Measurements from ENCODE around the gene CFAP157.

The CFAP157 gene

GRCh38 chr9:127706836-127707241 lies at the start of gene CFAP157:
TSS of gene CFAP157 (plus strand) at chr9:127706988. CDS start at chr9:127707032, 44 bp downstream.
- DNase-seq (ENCODE audit: low read depth in 2 of 2), result no peak

GRCh38 chr9:127658428-127658827 lies 48.4 kb upstream of the CFAP157 start:
- no peak for DNase-seq (ENCODE audit: low read depth in 2 of 2)

DNA sequence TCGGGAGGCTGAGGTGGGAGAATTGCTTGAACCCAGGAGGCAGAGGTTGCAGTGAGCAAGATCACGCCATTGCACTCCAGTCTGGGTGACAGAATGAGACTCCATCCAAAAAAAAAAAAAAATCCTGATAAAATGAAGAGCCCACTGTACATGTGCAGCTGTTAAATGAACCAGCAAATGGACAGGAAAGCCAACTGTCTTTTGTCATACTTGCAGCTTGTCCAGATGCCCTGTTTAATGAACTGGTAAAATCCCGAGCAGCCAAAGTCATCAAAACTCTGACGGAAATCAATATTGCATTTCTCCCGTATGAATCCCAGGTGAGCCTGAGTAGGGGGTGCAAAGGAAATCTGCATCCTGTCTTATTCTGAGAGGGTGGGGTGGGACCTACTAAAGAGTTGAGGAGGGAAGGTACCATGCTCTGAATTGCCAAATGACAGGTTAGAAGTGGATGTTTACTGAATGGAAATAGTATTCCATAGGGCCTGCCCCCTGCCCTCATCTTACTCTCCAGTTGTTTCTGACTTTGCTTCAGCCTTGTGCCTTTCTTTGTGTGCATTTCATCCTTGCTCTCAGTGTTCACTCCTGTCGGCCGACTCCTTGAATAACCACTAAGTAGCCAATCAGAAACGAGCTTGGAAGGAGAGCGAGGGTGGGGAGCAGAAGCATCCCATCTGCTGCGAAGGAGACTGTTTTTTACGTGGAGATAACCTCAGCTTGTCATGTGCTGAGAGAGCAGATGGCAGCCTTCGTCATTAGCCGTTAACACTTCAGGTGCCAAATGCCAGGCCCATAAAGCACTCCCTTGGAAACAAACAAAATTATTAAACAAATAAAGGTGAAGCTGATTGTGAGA lies 45.7 kb upstream of the CFAP157 start:
- no peak for DNase-seq (ENCODE audit: low read depth in 2 of 2)

DNA sequence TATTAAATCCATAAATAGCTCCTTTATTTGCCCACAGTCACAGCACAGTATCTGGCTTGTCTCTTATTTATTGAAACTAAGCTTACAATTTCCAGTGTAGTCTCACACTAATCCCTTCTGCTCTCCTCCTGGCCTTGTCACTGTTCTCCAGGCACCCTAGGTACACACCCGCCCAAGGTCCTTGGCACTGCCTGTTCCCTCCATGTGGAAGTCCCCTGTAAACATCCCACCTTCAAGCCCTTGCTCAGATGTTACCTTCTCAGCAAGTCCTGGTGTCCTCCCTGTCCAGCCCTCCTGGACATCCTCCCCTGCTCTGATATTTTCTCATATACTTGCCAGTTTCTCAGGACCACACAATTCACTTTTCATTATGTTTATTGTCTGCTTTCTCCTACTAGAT lies 44.2 kb upstream of the CFAP157 start:
- no peak for DNase-seq (ENCODE audit: low read depth in 2 of 2)

GRCh38 chr9:127664324-127664677 lies 42.5 kb upstream of the CFAP157 start:
- no peak for DNase-seq (ENCODE audit: low read depth in 2 of 2)

DNA sequence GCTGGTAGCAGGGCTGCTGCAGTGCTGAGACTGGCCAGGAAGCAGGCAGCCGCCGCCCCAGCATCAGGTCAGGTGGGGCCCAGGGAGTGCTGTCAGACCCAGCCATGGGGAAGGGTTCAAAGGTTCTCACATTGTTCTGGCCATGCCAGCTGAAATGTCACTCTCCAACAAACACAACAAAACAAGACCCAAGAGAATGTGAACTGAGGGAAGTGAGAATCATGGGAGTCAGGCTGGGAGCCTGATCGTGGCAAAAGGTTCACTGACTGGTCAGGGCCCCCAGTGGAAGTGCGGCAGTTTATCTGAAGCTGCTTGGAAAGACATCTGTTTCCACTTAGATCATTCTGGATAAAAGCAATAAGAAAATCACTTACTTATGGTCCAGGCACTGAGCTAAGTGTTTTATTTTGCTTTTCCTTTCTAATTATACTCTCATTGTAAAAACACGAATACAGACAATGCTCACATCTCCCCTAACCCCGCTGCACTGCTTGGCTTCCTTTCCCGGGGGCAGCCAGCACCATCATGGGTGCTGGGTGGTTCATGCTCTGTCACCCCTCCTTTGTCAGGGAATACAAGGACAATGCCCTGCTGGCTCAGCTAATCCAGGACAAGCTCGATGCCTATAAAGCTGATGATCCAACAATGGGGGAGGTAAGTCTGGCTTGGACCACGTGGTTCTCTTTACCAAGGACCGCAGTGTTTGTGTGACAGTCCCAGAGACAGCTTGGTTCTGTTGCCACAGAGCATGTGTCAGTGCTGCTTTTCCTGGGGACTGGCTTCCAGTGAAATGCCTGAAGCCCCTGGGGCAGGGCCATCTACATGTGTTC lies 41.9 kb upstream of the CFAP157 start:
- DNase-seq (ENCODE audit: low read depth in 2 of 2), result no peak

- DNase-seq (ENCODE audit: low read depth in 2 of 2), result no peak
Measured at GRCh38 chr9:127667127-127667844, 39.5 kb upstream of the CFAP157 start.

DNA sequence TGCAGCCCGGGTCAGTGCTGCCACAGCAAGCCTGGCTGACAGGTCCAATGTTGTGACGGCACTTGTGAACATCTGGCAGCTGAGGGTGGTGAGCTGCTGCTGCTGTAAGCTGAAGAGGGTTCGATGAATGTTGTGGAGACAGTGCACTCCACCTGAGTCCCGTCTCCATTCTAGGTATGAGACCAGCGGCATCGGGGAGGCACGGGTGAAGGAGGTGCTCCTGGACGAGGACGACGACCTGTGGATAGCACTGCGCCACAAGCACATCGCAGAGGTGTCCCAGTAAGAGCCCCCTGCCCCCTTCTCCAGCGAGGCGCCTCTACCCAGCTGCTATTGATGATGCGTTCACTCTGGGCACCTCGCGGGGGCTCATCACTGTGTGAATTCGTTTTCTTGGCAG lies 38.9 kb upstream of the CFAP157 start:
- DNase-seq (ENCODE audit: low read depth in 2 of 2), result no peak

GRCh38 chr9:127673234-127673633 lies 33.6 kb upstream of the CFAP157 start:
- no peak for DNase-seq (ENCODE audit: low read depth in 2 of 2)

DNA sequence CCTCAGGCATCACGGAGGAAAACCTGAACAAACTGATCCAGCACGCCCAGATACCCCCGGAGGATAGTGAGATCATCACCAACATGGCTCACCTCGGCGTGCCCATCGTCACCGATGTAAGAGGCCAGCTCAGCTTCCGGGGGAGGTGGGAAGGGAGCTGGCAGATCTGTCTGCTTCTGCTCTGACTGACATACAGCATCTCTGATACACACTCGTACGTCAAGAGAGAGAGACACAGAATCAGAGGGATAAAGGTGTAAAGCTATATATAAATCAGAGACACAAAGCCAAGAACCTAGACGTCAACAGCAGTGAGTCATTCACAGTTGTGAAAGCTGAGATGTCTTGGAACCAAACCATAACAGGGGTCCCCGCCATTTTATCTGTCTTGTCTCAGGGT lies 30.1 kb upstream of the CFAP157 start:
- DNase-seq (ENCODE audit: low read depth in 2 of 2), result no peak

GRCh38 chr9:127679506-127679905 lies 27.3 kb upstream of the CFAP157 start:
- no peak for DNase-seq (ENCODE audit: low read depth in 2 of 2)

DNA sequence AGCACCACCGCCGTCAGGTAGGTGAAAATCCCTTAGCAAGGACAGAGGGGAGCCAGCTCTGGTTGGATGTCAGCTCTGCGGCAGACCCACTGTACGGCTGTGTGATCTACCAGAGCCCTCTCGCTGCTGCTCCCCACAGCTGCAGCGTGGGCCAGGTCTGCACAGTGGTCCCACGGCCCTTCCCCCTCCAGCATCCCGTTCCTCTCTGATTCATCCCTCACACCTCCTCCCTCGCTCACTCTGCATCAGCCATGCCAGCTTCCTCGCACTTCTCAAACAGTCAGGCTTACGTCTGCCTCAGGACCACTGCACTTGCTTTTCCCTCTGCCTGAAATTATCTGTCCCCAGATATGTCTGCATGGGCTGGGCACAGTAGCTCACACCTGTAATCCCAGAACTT lies 26.6 kb upstream of the CFAP157 start:
- DNase-seq (ENCODE audit: low read depth in 2 of 2), result no peak

- DNase-seq (ENCODE audit: low read depth in 2 of 2), result no peak
Measured at GRCh38 chr9:127680846-127681245, 25.9 kb upstream of the CFAP157 start.

DNA sequence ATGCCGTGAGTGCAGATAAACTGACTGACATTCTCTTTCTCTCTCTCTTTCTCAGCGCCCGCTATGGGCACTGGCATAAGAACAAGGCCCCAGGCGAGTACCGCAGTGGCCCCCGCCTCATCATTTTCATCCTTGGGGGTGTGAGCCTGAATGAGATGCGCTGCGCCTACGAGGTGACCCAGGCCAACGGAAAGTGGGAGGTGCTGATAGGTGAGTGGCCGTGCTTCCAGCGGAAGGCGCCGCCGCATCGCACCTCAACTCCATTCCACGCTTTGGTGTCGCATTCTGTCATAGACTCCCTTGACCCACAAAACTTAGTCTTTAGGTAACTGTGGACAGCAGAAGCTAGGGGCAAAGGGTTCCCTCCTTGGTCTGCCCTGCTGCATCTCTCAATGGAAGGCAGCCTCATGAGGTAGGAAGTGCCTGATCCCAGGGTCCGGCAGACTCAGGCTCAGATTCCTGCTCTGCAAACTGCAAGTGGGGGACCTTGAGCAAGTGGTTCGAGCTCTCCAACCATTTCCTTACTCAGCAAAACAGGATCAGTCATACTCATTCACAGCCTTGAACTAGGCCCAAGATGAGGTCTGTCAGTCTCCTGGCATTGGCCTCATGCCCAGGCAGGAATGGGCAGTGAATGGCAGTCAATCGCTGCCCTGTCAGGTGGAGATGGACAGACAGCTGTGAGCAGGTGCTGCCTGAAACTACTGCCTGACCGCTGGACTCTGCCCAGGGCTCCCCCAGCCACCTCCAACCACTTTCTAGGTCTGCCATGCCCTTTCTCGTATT lies 24.2 kb upstream of the CFAP157 start:
- DNase-seq (ENCODE audit: low read depth in 2 of 2), result no peak

GRCh38 chr9:127683723-127684122 lies 23.1 kb upstream of the CFAP157 start:
- no peak for DNase-seq (ENCODE audit: low read depth in 2 of 2)

GRCh38 chr9:127684576-127684975 lies 22.2 kb upstream of the CFAP157 start:
- no peak for DNase-seq (ENCODE audit: low read depth in 2 of 2)

GRCh38 chr9:127686461-127687393 lies 20.1 kb upstream of the CFAP157 start:
- no peak for DNase-seq (ENCODE audit: low read depth in 2 of 2)

GRCh38 chr9:127689329-127690000 lies 17.3 kb upstream of the CFAP157 start:
- no peak for DNase-seq (ENCODE audit: low read depth in 2 of 2)

GRCh38 chr9:127690735-127691134 lies 16.1 kb upstream of the CFAP157 start:
- DNase-seq (ENCODE audit: low read depth in 2 of 2), result no peak

DNA sequence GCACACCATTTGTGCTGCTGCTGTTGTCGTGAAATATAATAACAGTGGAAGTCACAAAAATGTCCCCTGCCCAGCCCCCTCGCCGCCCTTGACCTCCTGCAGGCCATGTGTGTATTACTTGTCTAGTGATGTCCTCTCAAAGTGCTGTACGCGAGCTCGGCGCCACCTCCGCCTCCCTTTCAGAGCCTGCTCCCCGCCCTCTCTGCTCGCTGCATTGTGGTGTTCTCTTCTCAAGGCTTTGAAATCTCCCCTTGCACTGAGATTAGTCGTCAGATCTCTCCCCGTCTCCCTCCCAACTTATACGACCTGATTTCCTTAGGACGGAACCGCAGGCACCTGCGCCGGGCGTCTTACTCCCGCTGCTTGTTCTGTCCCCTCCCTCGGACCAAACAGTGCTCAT lies 14.7 kb upstream of the CFAP157 start:
- DNase-seq (ENCODE audit: low read depth in 2 of 2), result no peak

Measured in stimulated activated CD8-positive, alpha-beta memory T cell treated with anti-CD3 and anti-CD28 coated beads, Interleukin-2, amount 100 ng/mL, for 48 hours (primary cell).